Karpas-422 (cell line): ENCODE measurements around the gene SLC30A2. TPM values are rescaled to one million over a fixed set of nuclear protein-coding genes. Genes with fewer than 3 reads are reported as not detected.

Experiments
- DNase-seq: peaks from one replicate; pipeline ENCODE4 v3.0.0-alpha.2; 2015
- H2AFZ ChIP-seq: fragments of 200-600 bp; sonication (generic); 2 replicates; pipeline ENCODE4 v1.6.1; 2014; ENCODE audit warnings: antibody characterized with exemption, low read length, mixed read lengths
- H3K27ac ChIP-seq: fragments of 200-600 bp; sonication (generic); 2 replicates; pipeline ENCODE4 v1.5.1; 2014; ENCODE audit warnings: mild to moderate bottlenecking, low read length, moderate library complexity
- H3K27me3 ChIP-seq: fragments of 200-600 bp; sonication (generic); 2 replicates; pipeline ENCODE4 v1.6.1; 2014; ENCODE audit warnings: low read length, mixed read lengths
- H3K36me3 ChIP-seq: fragments of 200-600 bp; sonication (generic); 2 replicates; pipeline ENCODE4 v1.6.1; 2014; ENCODE audit warnings: low read length, mixed read lengths; ENCODE audit not compliant: insufficient read depth
- H3K4me1 ChIP-seq: fragments of 200-600 bp; sonication (generic); 2 replicates; pipeline ENCODE4 v1.6.1; 2014; ENCODE audit warnings: mild to moderate bottlenecking, low read length, mixed read lengths
- H3K4me2 ChIP-seq: fragments of 200-600 bp; sonication (generic); 2 replicates; pipeline ENCODE4 v1.6.1; 2014; ENCODE audit warnings: low read length, low read depth, mild to moderate bottlenecking; ENCODE audit not compliant: poor library complexity, severe bottlenecking
- H3K4me3 ChIP-seq: fragments of 200-600 bp; sonication (generic); 2 replicates; pipeline ENCODE4 v1.5.1; 2014; ENCODE audit warnings: mild to moderate bottlenecking, antibody characterized with exemption, low read length, mixed read lengths
- H3K79me2 ChIP-seq: fragments of 200-600 bp; sonication (generic); 2 replicates; pipeline ENCODE4 v1.6.1; 2014; ENCODE audit warnings: mild to moderate bottlenecking, low read length, mixed read lengths
- H3K9ac ChIP-seq: fragments of 200-600 bp; sonication (generic); 2 replicates; pipeline ENCODE4 v1.6.0; 2014; ENCODE audit warnings: low read length
- H3K9me2 ChIP-seq: fragments of 200-600 bp; sonication (generic), shearing (Covaris generic); replicated peaks from 2 replicates; pipeline ENCODE4 v1.6.0; 2014; ENCODE audit warnings: mild to moderate bottlenecking, low read length, moderate library complexity; ENCODE audit not compliant: insufficient read depth
- H3K9me3 ChIP-seq: fragments of 300-700, 200-600 bp; sonication (generic); 2 replicates; pipeline ENCODE4 v1.6.1; 2014; ENCODE audit warnings: low read length, mixed read lengths
- H4K20me1 ChIP-seq: fragments of 200-600 bp; sonication (generic); 2 replicates; pipeline ENCODE4 v1.6.1; 2014; ENCODE audit warnings: mild to moderate bottlenecking, antibody characterized with exemption, low read length, low read depth; ENCODE audit not compliant: insufficient read depth
- total RNA-seq: library from RNA; depleted of rRNA; stranded (reverse); fragments of >200 nt; shearing (Covaris generic); gene quantifications from 2 replicates; pipeline ENCODE4 v1.2.3, GENCODE V29; 2014; ENCODE audit warnings: low replicate concordance

The SLC30A2 gene
- total RNA-seq, 1 experiment from 2014 or later: not detected

GRCh38 chr1:26077524-26077923, 31.6 kb upstream of the SLC30A2 start:
- no peaks in the 10 kb centered on the region for H3K79me2 ChIP-seq
- H3K27ac ChIP-seq: no peak overlapping the region
- no peaks in the 10 kb centered on the region for H3K27me3 ChIP-seq
- no peaks in the 10 kb centered on the region for H4K20me1 ChIP-seq
- no peaks in the 10 kb centered on the region for H3K4me1 ChIP-seq
- H3K4me3 ChIP-seq: no peak overlapping the region
- no peak for DNase-seq
- no peaks in the 10 kb centered on the region for H3K36me3 ChIP-seq
- no peaks in the 10 kb centered on the region for H3K9me3 ChIP-seq
- H3K9me2 ChIP-seq: no peaks in the 10 kb centered on the region
- no peak overlapping the region for H3K4me2 ChIP-seq
- H2AFZ ChIP-seq: no peak overlapping the region
- no peak overlapping the region for H3K9ac ChIP-seq

DNA sequence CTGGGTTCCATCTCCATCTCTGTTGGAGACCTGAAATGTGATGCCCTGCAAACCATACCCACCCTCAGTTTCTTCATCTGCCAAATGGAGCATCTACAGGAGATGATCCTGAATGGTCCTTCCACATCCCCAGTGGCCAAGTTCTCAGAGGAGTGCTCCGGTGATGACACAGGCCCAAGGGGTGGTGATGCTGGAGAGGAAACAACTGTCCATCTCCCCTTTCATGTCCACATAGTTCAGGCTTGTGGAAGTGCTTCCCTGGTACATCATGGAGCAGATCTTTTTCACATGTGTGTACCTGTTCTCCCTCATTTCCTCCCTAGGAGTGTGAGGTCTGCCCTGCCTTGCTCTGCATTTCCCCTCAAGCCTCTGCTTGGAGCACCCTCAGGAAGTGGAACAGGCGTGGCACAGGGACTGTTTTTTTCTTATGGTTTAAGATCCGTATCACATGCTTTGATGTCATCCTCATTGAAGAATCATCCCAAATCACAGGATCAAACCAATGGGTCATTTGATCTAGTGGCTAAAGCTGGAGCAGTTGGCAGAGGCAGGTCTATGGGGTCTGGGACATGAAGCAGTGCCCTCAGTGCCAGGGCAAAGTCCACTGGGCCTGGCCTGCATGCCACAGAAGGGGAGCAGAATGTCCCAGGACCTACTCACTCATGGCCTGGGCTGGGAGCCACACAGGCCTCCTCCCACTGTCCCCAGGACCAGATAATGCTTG, 29.7 kb upstream of the SLC30A2 start:
- no peak for DNase-seq
- no peak overlapping the region for H3K4me2 ChIP-seq
- H3K4me1 ChIP-seq: no peaks in the 10 kb centered on the region
- no peak overlapping the region for H3K27ac ChIP-seq
- H2AFZ ChIP-seq: no peak overlapping the region
- no peak overlapping the region for H3K4me3 ChIP-seq
- H3K9ac ChIP-seq: no peak overlapping the region
- H3K9me3 ChIP-seq: no peaks in the 10 kb centered on the region
- H3K9me2 ChIP-seq: no peaks in the 10 kb centered on the region
- no peaks in the 10 kb centered on the region for H4K20me1 ChIP-seq
- H3K36me3 ChIP-seq: no peaks in the 10 kb centered on the region
- no peaks in the 10 kb centered on the region for H3K27me3 ChIP-seq
- H3K79me2 ChIP-seq: no peaks in the 10 kb centered on the region

- Histone ChIP-seq H3K4me3 (no peak overlapping the region), H3K4me1 (no peaks in the 10 kb centered on the region), H3K9me3 (no peaks in the 10 kb centered on the region), H3K9ac (no peak overlapping the region), H3K27ac (no peak overlapping the region), H3K9me2 (no peaks in the 10 kb centered on the region), H2AFZ (no peak overlapping the region), H3K4me2 (no peak overlapping the region), H4K20me1 (no peaks in the 10 kb centered on the region), H3K36me3 (no peaks in the 10 kb centered on the region), H3K79me2 (no peaks in the 10 kb centered on the region), H3K27me3 (no peaks in the 10 kb centered on the region)
- no peak for DNase-seq
These were observed 26.4 kb upstream of the SLC30A2 start for GRCh38 chr1:26072305-26072704.

GRCh38 chr1:26070963-26071342, 25.0 kb upstream of the SLC30A2 start:
- Histone ChIP-seq H3K4me3 (no peak overlapping the region), H3K27me3 (no peaks in the 10 kb centered on the region), H3K36me3 (no peaks in the 10 kb centered on the region), H3K4me1 (no peaks in the 10 kb centered on the region), H3K27ac (no peak overlapping the region), H3K9me2 (no peaks in the 10 kb centered on the region), H2AFZ (no peak overlapping the region), H4K20me1 (no peaks in the 10 kb centered on the region), H3K9ac (no peak overlapping the region), H3K79me2 (no peaks in the 10 kb centered on the region), H3K4me2 (no peak overlapping the region), H3K9me3 (no peaks in the 10 kb centered on the region)
- DNase-seq: no peak

DNA sequence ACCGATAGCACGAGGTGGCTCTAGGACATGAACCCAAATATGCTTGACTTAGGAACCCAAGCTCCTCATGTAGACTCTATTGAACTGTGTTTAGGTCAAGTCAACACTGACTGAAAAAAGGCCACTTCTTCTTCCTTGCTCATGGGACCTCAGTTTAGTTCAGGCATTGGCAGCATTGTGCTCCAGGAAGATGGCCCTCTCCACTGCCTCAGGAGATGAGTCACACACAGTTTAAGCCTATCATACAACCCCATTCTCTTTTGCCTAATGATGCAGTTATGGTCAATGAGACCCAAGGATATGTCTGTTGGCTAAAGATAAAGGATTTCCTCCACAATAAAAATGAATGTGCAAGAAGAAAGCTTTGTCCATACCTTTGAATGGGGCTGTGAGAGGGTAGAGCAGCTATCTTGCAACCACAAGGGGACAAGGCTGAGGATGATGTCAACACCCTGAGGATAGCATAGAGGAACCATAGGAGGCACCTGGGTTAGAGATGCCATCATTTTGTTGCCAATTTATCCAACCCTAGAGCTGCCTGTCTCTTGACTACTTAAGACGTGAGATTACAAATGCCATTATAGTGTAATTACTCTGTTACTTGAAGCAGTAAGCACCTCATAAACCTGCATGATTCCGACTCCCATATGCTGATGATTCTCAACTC, 24.5 kb upstream of the SLC30A2 start:
- Histone ChIP-seq H3K4me2 (no peak overlapping the region), H3K27me3 (no peaks in the 10 kb centered on the region), H3K9me3 (no peaks in the 10 kb centered on the region), H3K4me3 (no peak overlapping the region), H3K4me1 (no peaks in the 10 kb centered on the region), H3K9ac (no peak overlapping the region), H3K79me2 (no peaks in the 10 kb centered on the region), H2AFZ (no peak overlapping the region), H4K20me1 (no peaks in the 10 kb centered on the region), H3K9me2 (no peaks in the 10 kb centered on the region), H3K27ac (no peak overlapping the region), H3K36me3 (no peaks in the 10 kb centered on the region)
- DNase-seq: no peak

DNA sequence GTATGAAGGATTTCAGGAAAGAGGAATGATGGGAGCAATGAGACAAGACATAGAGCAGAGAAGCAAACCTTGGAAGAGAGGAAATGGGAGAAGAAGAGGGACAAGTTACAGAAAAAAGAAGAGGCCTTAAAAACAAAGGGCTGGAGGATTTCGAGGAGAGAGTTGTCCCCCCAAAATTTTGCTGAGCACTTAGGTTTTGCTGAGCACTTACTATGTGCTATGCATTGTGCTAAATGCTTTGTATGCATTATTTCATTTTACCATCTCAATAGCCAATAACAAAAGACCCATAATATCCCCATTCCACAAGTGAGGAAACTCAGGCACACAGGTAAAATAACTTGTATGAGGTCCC, 24.0 kb upstream of the SLC30A2 start:
- no peak for DNase-seq
- H3K27ac ChIP-seq: no peak overlapping the region

GRCh38 chr1:26067432-26067911, 21.6 kb upstream of the SLC30A2 start, which contains the start of gene TRIM63:
Gene TRIM63 (minus strand): TSS chr1:26067630. CDS start chr1:26067494, 136 bp downstream.
- H4K20me1 ChIP-seq: no peaks in the 10 kb centered on the region
- no peak within 1 kb of the TSS for H3K4me2 ChIP-seq
- H3K9ac ChIP-seq: no peak within 1 kb of the TSS
- H3K79me2 ChIP-seq: no peaks in the 10 kb centered on the region
- no peaks in the 10 kb centered on the region for H3K9me3 ChIP-seq
- H3K9me2 ChIP-seq: no peaks in the 10 kb centered on the region
- H3K36me3 ChIP-seq: no peaks in the 10 kb centered on the region
- DNase-seq: no peak
- no peaks in the 10 kb centered on the region for H3K27me3 ChIP-seq
- no peaks in the 10 kb centered on the region for H3K4me1 ChIP-seq
- no peak within 1 kb of the TSS for H3K27ac ChIP-seq
- no peak within 1 kb of the TSS for H3K4me3 ChIP-seq
- H2AFZ ChIP-seq: no peak within 1 kb of the TSS

More for the DNA sequence above, 24.0 kb upstream of the SLC30A2 start:
- H3K36me3 ChIP-seq: no peaks in the 10 kb centered on the region
- H4K20me1 ChIP-seq: no peaks in the 10 kb centered on the region
- H3K4me1 ChIP-seq: no peaks in the 10 kb centered on the region
- no peak overlapping the region for H3K9ac ChIP-seq
- no peaks in the 10 kb centered on the region for H3K9me3 ChIP-seq
- no peak overlapping the region for H3K4me2 ChIP-seq
- no peaks in the 10 kb centered on the region for H3K27me3 ChIP-seq
- H3K4me3 ChIP-seq: no peak overlapping the region
- H3K9me2 ChIP-seq: no peaks in the 10 kb centered on the region
- H3K79me2 ChIP-seq: no peaks in the 10 kb centered on the region
- H2AFZ ChIP-seq: no peak overlapping the region

GRCh38 chr1:26066857-26067256, 20.9 kb upstream of the SLC30A2 start:
- no peaks in the 10 kb centered on the region for H3K4me1 ChIP-seq
- no peak overlapping the region for H3K4me2 ChIP-seq
- H3K27me3 ChIP-seq: no peaks in the 10 kb centered on the region
- H3K27ac ChIP-seq: no peak overlapping the region
- no peak for DNase-seq
- no peaks in the 10 kb centered on the region for H3K36me3 ChIP-seq
- no peaks in the 10 kb centered on the region for H4K20me1 ChIP-seq
- H3K79me2 ChIP-seq: no peaks in the 10 kb centered on the region
- H2AFZ ChIP-seq: no peak overlapping the region
- no peak overlapping the region for H3K9ac ChIP-seq
- no peaks in the 10 kb centered on the region for H3K9me3 ChIP-seq
- no peaks in the 10 kb centered on the region for H3K9me2 ChIP-seq
- no peak overlapping the region for H3K4me3 ChIP-seq
